MM.1S (cell line): ENCODE data around the gene ZNF142.

Experiments
- DNase-seq: peaks from one replicate; pipeline ENCODE4 v3.0.0-alpha.2; 2015
- H2AFZ ChIP-seq: fragments of 300-600 bp; sonication (generic); 2 replicates; pipeline ENCODE4 v1.6.0; 2016; ENCODE audit warnings: antibody characterized with exemption, low read length
- H3F3A ChIP-seq: fragments of 300-600 bp; sonication (generic); 2 replicates; pipeline ENCODE4 v1.6.1; 2016; ENCODE audit warnings: mild to moderate bottlenecking, antibody characterized with exemption, low read length, moderate library complexity, mixed read lengths; ENCODE audit not compliant: insufficient read depth
- H3K27ac ChIP-seq: fragments of 300-600 bp; sonication (generic); 2 replicates; pipeline ENCODE4 v1.5.1; 2016; ENCODE audit warnings: mild to moderate bottlenecking, low read length
- H3K27me3 ChIP-seq: fragments of 300-600 bp; sonication (generic); replicated peaks from 2 replicates; pipeline ENCODE4 v1.6.0; 2016; ENCODE audit warnings: low read length; ENCODE audit not compliant: insufficient read depth
- H3K36me3 ChIP-seq: fragments of 300-600 bp; sonication (generic); replicated peaks from 2 replicates; pipeline ENCODE4 v1.6.1; 2016; ENCODE audit warnings: mild to moderate bottlenecking, low read length, mixed read lengths; ENCODE audit not compliant: insufficient read depth
- H3K4me1 ChIP-seq: fragments of 300-600 bp; sonication (generic); 2 replicates; pipeline ENCODE4 v1.6.1; 2016; ENCODE audit warnings: low read length, mixed read lengths
- H3K4me2 ChIP-seq: fragments of 300-600 bp; sonication (generic); 2 replicates; pipeline ENCODE4 v1.6.0; 2016; ENCODE audit warnings: low read depth, low read length
- H3K4me3 ChIP-seq: fragments of 300-600 bp; sonication (generic); 2 replicates; pipeline ENCODE4 v1.5.1; 2016; ENCODE audit warnings: low read length, mixed read lengths
- H3K79me2 ChIP-seq: fragments of 300-600 bp; sonication (generic); 2 replicates; pipeline ENCODE4 v1.6.1; 2016; ENCODE audit warnings: mixed run types, low read length, mixed read lengths
- H3K9ac ChIP-seq: fragments of 300-600 bp; sonication (generic); 2 replicates; pipeline ENCODE4 v1.6.1; 2016; ENCODE audit warnings: low read length, mixed read lengths
- H3K9me2 ChIP-seq: fragments of 300-600 bp; sonication (generic); replicated peaks from 2 replicates; pipeline ENCODE4 v1.6.1; 2016; ENCODE audit warnings: mild to moderate bottlenecking, low read length, mixed read lengths; ENCODE audit not compliant: insufficient read depth
- H3K9me3 ChIP-seq: fragments of 300-600 bp; sonication (generic); replicated peaks from 2 replicates; pipeline ENCODE4 v1.6.1; 2016; ENCODE audit warnings: mild to moderate bottlenecking, low read length, mixed read lengths; ENCODE audit not compliant: insufficient read depth
- H4K20me1 ChIP-seq: fragments of 300-600 bp; sonication (generic); 2 replicates; pipeline ENCODE4 v1.6.1; 2016; ENCODE audit warnings: mild to moderate bottlenecking, low read length, moderate library complexity, mixed read lengths; ENCODE audit not compliant: insufficient read depth
- EZH2 ChIP-seq: fragments of 300-600 bp; sonication (generic); optimal IDR thresholded peaks from 2 replicates; pipeline ENCODE3; 2017; ENCODE audit warnings: low read depth, mild to moderate bottlenecking, antibody characterized with exemption, low read length, mixed read lengths
- EZH2phosphoT487 ChIP-seq: fragments of 300-600 bp; sonication (generic); IDR thresholded peaks from 2 replicates; pipeline ENCODE4 v1.6.1; 2018; ENCODE audit warnings: antibody characterized with exemption, low read length
- TF ChIP-seq, protein P1 (sequence below): fragments of 300-600 bp; sonication (generic); IDR thresholded peaks from 2 replicates; pipeline ENCODE4 v1.5.1; 2016; ENCODE audit warnings: antibody characterized with exemption, low read length, mixed read lengths

The ZNF142 gene

GRCh38 chr2:218642121-218642656 is 17.2 kb downstream of the ZNF142 start:
- no peak overlapping the region for H3K9ac ChIP-seq
- no peak overlapping the region for H3K4me3 ChIP-seq
- TF ChIP-seq EZH2phosphoT487 (no peak), EZH2 (no peak)
- TF ChIP-seq, protein P1, sequence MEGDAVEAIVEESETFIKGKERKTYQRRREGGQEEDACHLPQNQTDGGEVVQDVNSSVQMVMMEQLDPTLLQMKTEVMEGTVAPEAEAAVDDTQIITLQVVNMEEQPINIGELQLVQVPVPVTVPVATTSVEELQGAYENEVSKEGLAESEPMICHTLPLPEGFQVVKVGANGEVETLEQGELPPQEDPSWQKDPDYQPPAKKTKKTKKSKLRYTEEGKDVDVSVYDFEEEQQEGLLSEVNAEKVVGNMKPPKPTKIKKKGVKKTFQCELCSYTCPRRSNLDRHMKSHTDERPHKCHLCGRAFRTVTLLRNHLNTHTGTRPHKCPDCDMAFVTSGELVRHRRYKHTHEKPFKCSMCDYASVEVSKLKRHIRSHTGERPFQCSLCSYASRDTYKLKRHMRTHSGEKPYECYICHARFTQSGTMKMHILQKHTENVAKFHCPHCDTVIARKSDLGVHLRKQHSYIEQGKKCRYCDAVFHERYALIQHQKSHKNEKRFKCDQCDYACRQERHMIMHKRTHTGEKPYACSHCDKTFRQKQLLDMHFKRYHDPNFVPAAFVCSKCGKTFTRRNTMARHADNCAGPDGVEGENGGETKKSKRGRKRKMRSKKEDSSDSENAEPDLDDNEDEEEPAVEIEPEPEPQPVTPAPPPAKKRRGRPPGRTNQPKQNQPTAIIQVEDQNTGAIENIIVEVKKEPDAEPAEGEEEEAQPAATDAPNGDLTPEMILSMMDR = no peak
- H3K36me3 ChIP-seq = peaks cover 6% of the 10 kb centered on the region
- H3F3A ChIP-seq = no peaks in the 10 kb centered on the region
- no peaks in the 10 kb centered on the region for H3K9me3 ChIP-seq
- no peak overlapping the region for H3K27ac ChIP-seq
- no peak overlapping the region for H2AFZ ChIP-seq
- DNase-seq = no peak
- H4K20me1 ChIP-seq = no peaks in the 10 kb centered on the region
- H3K79me2 ChIP-seq = no peaks in the 10 kb centered on the region
- H3K27me3 ChIP-seq = no peaks in the 10 kb centered on the region
- no peaks in the 10 kb centered on the region for H3K4me1 ChIP-seq
- H3K4me2 ChIP-seq = no peak overlapping the region
- H3K9me2 ChIP-seq = no peaks in the 10 kb centered on the region

DNA sequence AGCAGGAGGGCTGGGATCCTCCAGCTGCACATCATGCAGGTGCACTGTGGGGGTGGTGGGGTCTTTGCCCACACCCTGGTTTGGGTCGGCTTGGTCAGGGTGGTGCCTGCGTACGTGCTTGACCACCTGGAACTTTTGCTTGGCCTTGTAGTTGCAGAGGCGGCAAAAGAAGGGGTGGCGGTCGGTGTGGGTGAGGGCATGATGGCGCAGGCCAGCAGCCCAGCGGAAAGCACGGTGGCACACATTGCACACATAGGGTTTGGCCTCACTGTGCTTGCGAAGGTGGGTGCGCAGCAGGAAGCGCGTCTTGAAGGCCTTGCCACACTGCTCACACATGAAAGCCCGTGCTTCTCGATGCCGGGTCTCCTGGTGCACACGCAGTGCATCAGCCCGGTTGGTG is 21.1 kb downstream of the ZNF142 start:
- Histone ChIP-seq H3F3A (no peaks in the 10 kb centered on the region), H2AFZ (no peak overlapping the region), H3K4me1 (no peaks in the 10 kb centered on the region), H3K4me2 (no peak overlapping the region), H4K20me1 (no peaks in the 10 kb centered on the region), H3K4me3 (no peak overlapping the region), H3K27me3 (no peaks in the 10 kb centered on the region), H3K27ac (no peak overlapping the region), H3K9me3 (no peaks in the 10 kb centered on the region), H3K9ac (no peak overlapping the region), H3K9me2 (no peaks in the 10 kb centered on the region), H3K36me3 (no peaks in the 10 kb centered on the region; the same call in 1 of the 2 replicates), H3K79me2 (no peaks in the 10 kb centered on the region)
- TF ChIP-seq, protein P1 = no peak
- TF ChIP-seq EZH2 (no peak), EZH2phosphoT487 (no peak)
- DNase-seq = no peak

- Histone ChIP-seq H3K27me3 (no peaks in the 10 kb centered on the region), H3K27ac (no peak overlapping the region), H4K20me1 (no peaks in the 10 kb centered on the region), H3K9me2 (no peaks in the 10 kb centered on the region), H3F3A (no peaks in the 10 kb centered on the region), H3K9me3 (no peaks in the 10 kb centered on the region), H3K36me3 (no peaks in the 10 kb centered on the region; the same call in 1 of the 2 replicates), H3K9ac (no peak overlapping the region), H3K4me2 (no peak overlapping the region), H3K79me2 (no peaks in the 10 kb centered on the region), H3K4me1 (no peaks in the 10 kb centered on the region), H3K4me3 (no peak overlapping the region), H2AFZ (no peak overlapping the region)
- DNase-seq = no peak
- TF ChIP-seq, protein P1 = no peak
- TF ChIP-seq EZH2phosphoT487 (no peak), EZH2 (no peak)
Observed at GRCh38 chr2:218635719-218636118, 23.7 kb downstream of the ZNF142 start.
